GM12891 (cell line): ENCODE measurements around the gene GPR152.

Source experiments
- DNase-seq: peaks from one replicate; pipeline ENCODE4 v3.0.0; 2011; ENCODE audit warnings: low spot score; ENCODE audit not compliant: insufficient read length
- FAIRE-seq: peaks from 2 replicates; lab custom pipeline; 2011; peaks lifted over from hg19 to GRCh38; lab: Jason Lieb, UNC
- PAX5 ChIP-seq: IDR thresholded peaks from 2 replicates; pipeline ENCODE4 v1.6.1; 2011; ENCODE audit warnings: low read length, moderate library complexity, mild to moderate bottlenecking; ENCODE audit not compliant: insufficient read depth, severe bottlenecking
- POLR2A ChIP-seq: IDR thresholded peaks from 2 replicates; pipeline ENCODE4 v1.6.1; 2011; ENCODE audit warnings: low read depth, low read length, control low read depth
- POLR2AphosphoS5 ChIP-seq: IDR thresholded peaks from 2 replicates; pipeline ENCODE4 v1.6.1; 2011; ENCODE audit warnings: low read depth, low read length, control low read depth
- POU2F2 ChIP-seq: IDR thresholded peaks from 2 replicates; pipeline ENCODE4 v1.6.1; 2011; ENCODE audit warnings: low read depth, mild to moderate bottlenecking, control low read depth, low read length, moderate library complexity
- SPI1 ChIP-seq: IDR thresholded peaks from 2 replicates; pipeline ENCODE4 v1.6.1; 2011; ENCODE audit warnings: low read depth, low read length, control low read depth
- TAF1 ChIP-seq: IDR thresholded peaks from 2 replicates; pipeline ENCODE4 v1.6.1; 2011; ENCODE audit warnings: low read depth, low read length, control low read depth

The GPR152 gene

DNA sequence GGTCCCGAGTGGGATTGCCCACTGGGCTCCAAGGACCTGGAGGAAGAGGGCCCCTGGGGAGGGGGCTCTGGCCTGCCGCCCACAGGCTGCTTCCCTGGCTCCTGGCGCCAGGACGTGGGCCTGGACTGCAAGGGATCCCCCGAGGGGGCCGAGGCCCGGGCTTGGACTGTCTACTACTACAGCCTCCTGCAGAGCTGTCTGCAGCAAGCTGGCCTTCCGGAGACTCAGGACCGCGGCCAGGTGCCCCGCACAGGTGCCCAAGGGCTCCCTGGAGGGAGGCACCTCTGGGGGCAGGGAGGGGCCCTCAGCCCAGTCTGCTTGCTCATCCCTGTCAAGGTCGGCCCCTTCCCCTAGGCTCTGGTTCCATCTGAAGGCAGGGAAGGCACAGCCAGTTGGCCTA, 35.1 kb downstream of the GPR152 start:
- TF ChIP-seq POLR2A: no peak
- TF ChIP-seq SPI1: no peak
- no peak for TF ChIP-seq PAX5
- no peak for TF ChIP-seq TAF1
- no peak for TF ChIP-seq POU2F2
- TF ChIP-seq POLR2AphosphoS5: no peak
- DNase-seq (no peak), FAIRE-seq (no peak)

DNA sequence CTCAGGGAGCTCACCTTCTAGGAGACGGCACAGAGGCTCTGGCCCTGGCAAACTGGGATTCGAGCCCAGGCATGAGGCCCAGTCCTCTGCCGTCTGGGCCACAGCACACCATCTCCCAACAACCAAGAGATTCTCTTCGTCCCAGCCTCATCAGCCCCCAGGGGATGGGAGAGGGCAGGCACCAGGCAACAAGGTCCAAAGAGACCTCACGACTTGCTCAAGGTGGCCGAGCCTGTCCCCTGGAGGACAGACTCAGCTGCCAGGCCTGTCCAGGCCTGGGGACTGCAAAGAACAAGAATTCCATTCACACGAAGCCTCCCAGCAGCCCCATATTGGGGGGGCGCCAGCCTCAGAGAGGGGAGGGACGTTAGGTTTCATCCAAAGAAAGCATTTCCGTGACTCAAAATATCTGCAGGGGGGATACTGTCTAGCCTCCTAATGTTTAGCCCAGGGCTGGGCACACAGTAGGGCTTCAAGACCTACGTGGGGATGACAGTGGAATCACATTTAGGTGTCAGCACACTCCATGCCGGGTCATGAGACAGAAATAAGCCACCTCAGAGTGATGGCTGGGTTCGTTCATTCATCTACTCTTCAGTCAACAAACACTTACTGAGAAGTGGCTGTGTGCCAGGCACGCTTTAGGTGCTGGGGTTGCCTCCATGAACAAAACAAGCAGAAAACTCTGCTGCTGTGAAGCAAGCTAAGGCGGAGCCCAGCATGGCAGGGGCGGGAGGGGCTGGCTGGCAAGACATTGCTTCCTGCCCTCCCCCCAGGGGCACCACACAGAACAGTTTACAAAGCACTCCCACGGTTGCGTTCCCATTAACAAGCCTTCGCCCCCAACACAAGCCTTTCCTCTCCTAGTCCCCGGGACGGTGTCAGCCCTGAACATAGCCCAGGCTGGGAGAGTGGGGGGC, 35.9 kb downstream of the GPR152 start:
- TF ChIP-seq POU2F2 (no peak), POLR2AphosphoS5 (no peak), PAX5 (no peak), SPI1 (no peak), TAF1 (no peak), POLR2A (no peak)
- no peak for DNase-seq
- FAIRE-seq: peak; percentile 72

DNA sequence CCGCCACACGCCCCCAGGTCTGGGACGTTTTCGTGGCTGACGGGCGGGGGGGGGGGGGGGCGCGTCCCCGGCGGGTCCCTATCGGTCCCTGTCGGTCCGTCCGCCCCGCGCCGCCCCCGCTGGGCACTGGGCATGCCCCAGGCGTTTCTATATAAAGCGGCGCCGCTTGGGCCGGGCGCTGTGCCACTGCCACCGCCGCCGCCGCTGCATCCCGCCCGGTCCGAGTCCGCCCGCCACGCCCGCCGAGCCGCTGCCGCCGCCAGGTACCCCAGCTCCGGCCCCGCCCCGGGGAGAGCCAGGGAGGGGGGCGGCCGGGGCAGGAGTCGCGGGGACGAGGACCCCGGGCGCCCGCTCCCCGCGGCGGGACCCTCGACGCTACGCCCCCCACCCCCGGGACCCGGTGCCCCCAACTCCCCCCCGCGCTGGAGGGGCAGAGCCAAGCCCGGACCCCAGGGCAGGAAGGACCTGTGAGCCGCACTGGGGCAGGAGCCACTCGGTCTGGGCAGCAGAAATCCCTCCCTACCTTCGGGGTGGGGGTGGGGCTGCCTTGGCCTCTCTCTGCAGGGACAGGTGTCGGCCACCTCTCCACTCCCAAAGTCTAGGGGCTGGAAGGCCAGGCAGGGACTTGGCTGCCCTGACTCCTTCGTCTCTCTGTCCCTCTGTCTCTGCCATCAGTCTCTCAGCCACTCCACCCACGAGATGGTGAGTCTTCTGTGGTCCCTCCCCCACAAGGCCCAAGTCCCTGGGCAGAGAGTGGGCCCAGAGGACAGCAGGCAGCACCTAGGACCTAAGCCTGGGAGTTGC, 36.8 kb downstream of the GPR152 start, which contains the start of gene CARNS1:
TSS of gene CARNS1 (plus strand) at position 178 of the 804 bp plus-strand sequence. CDS start at position 700, 522 bp downstream.
- no peak for TF ChIP-seq SPI1
- no peak for TF ChIP-seq POU2F2
- no peak for TF ChIP-seq POLR2A
- TF ChIP-seq TAF1: no peak
- TF ChIP-seq POLR2AphosphoS5: no peak
- TF ChIP-seq PAX5: no peak
- DNase-seq (no peak), FAIRE-seq (no peak)

DNA sequence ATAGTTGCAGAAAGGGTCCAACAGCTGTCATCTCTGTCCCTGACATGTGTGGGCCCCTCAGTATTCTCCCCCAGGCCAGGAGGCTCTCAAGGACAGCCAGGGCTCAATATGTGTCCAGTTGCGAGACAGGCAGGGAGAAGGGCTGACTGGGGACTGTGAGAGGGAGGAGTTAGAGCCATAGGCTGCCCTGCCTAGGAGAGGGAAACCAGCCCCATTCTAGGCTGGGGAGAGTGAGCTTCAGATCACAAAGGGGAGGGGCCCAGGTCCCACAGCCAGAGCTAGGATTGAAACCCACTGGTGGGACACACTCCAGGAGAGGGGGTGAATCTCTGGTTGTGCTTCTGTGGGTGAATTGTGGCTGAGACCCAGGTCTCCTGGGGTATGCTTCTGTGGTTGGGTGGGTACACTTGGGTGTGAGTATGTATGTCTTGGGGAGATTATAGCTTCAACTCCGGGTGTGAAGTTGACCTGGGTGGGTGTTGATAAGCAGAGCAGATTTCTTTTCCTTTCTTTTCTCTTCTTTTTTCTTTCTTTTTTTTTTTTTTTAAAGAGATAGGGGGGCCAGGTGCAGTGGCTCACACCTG, 39.2 kb downstream of the GPR152 start:
- no peak for TF ChIP-seq POLR2AphosphoS5
- no peak for TF ChIP-seq POLR2A
- TF ChIP-seq TAF1: no peak
- no peak for TF ChIP-seq SPI1
- TF ChIP-seq PAX5: no peak
- no peak for TF ChIP-seq POU2F2
- DNase-seq (no peak), FAIRE-seq (no peak)

DNA sequence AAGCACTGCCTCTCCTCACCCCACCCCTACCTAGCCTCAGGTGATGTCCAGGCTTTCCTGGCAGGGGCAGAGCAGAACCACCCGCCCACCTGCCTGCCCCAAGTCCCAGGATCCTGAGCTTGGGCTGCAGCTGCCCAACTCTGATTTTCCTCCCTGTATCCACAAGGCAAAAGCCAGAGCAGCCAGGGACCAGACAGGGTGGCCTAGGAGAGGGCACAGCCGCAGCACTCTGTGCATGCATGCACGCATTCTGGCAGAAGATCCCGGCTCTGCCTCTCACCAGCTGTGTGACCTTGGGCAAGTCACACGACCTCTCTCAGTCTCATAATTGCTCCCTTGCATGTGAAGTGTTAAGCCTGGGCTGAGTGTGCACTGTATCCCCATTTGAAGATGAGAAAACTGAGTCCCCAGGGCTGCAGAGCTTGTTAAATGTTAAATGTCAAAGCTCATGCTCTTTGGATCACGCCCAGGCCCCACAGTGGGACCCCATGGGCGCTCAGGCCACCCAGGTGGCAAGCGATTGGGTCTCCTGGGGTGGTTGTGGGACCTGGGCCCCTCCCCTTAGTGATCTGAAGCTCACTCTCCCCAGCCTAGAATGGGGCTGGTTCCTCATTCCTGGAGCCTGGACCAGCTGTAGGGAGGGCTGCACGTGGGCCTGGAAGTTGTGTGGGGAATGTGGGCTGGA, 39.9 kb downstream of the GPR152 start:
- FAIRE-seq (no peak), DNase-seq (no peak)
- TF ChIP-seq PAX5 (no peak), TAF1 (no peak), POLR2AphosphoS5 (no peak), POU2F2 (no peak), SPI1 (no peak), POLR2A (no peak)

DNA sequence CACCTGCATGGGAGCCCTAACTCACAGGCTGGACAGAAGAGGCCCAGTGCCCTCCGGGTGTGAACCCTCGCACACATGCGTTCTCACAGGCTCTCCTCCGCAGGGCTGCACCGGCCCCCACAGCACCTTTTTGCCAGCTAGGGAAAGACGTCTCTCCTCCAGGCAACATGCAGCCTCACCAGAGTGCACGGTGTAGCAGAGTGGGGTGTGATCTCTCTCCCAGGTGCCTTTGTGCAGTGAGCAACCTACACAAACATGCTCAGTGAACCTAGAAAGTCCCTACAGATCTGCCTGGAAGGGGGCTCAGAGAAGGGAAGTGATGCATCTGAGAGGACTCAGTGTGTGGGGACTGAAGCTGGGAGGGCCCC, 40.8 kb downstream of the GPR152 start:
- FAIRE-seq: peak; percentile 62
- DNase-seq: no peak
- no peak for TF ChIP-seq POU2F2
- no peak for TF ChIP-seq TAF1
- TF ChIP-seq POLR2AphosphoS5: no peak
- TF ChIP-seq SPI1: peak; percentile 48; the same call in 1 of the 2 replicates
- no peak for TF ChIP-seq POLR2A
- no peak for TF ChIP-seq PAX5

DNA sequence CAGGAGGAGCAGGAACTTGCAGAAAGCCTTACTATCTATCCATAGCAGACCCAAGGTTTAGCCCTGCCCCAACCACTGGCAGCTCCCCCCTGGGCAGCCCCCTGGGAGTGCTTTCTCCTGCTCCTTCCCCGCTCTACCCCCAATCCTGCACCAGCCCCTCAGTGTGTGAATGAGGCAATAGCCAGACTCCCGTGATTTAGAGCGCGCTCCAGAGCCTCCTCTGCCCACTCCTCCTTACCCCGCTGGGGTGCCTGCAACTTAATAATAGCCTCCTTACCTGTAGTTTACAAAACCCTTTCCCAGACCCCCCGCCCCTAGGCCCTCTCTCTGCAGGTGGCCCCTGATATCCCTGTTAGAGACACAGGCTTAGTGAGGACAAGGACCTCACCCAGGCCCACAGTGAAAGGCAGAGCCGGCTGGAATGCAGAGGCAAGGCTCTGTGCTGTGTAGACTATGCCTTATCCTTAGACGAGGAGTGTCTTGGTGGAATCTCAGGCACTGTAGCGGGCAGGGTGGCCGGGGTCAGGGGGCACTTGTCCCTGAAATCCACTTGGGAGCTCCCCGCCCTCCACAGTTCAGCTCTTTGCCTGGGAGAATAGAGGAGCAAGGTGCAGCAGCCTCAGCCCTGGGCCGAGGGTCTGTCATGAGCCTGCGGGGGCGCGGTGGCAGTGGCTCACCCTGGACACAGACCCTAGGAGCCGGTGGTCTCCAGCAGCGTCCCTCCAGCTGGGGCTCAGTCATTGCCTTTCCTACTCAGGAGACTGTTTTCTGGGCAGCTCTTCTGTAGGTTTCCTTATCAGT, 41.3 kb downstream of the GPR152 start:
- DNase-seq: no peak
- TF ChIP-seq POU2F2: no peak
- no peak for TF ChIP-seq PAX5
- TF ChIP-seq TAF1: no peak
- no peak for TF ChIP-seq SPI1
- TF ChIP-seq POLR2AphosphoS5: no peak
- no peak for TF ChIP-seq POLR2A
- no peak for FAIRE-seq

DNA sequence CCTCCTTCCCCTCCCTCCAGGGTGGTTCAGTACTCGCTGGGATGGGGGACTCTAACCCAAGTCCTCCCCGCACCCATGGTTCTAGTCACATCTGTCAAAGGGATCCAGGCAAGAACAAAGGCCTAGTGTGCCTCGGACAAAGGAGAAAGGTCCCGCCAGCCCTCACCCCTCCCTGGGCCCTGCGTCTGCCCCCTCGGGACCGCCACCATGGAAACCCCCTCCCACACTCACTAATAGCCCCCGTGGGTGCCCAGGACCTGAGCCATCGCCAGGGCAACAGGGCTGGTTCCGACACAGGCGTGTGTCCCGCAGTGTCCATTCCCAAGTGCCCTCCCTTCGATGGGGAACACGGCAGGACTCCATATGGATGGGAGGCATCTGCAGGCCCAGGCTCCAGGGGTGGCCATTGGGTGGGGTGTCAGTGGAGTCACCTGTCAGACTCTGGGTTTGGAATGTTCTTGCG, 42.1 kb downstream of the GPR152 start:
- DNase-seq: no peak
- no peak for FAIRE-seq
- TF ChIP-seq SPI1 (no peak), POLR2AphosphoS5 (0 out of 2 replicates have a peak, but pooled peaks have one; percentile 11), POLR2A (no peak), TAF1 (no peak)
